GM19035 (cell line): ENCODE measurements around the gene VSIG10L.

Source experiments
- ATAC-seq: cut with Tn5 transposase; IDR thresholded peaks from one replicate; pipeline ENCODE4 v1.9.1; 2021; ENCODE audit not compliant: unreplicated experiment

Gene VSIG10L

GRCh38 chr19:51341976-51342580 lies at the start of gene VSIG10L:
Gene VSIG10L (minus strand): TSS chr19:51342139. CDS start chr19:51342124, 15 bp downstream.
- no peak for ATAC-seq

- ATAC-seq: no peak
Measured at GRCh38 chr19:51391073-51391611, 49.2 kb upstream of the VSIG10L start.

- no peak for ATAC-seq
Measured at GRCh38 chr19:51389143-51389542, 47.2 kb upstream of the VSIG10L start.

- no peak for ATAC-seq
Measured at GRCh38 chr19:51387924-51388389, 46.0 kb upstream of the VSIG10L start, which contains the start of gene LIM2. Gene LIM2 (minus strand): TSS chr19:51387974. CDS start chr19:51387443, 531 bp downstream.

GRCh38 chr19:51386882-51387520 lies 45.1 kb upstream of the VSIG10L start:
- no peak for ATAC-seq

- no peak for ATAC-seq
Measured at GRCh38 chr19:51382004-51382403, 40.1 kb upstream of the VSIG10L start.

GRCh38 chr19:51380379-51380778 lies 38.4 kb upstream of the VSIG10L start:
- ATAC-seq: no peak

GRCh38 chr19:51377422-51377821 lies 35.5 kb upstream of the VSIG10L start:
- ATAC-seq: no peak

- no peak for ATAC-seq
Measured at GRCh38 chr19:51375504-51376221, 33.7 kb upstream of the VSIG10L start.

- no peak for ATAC-seq
Measured at GRCh38 chr19:51372649-51373504, 30.9 kb upstream of the VSIG10L start, which contains the start of gene NKG7. Gene NKG7 (minus strand): TSS chr19:51372654. CDS start chr19:51372535, 119 bp downstream.

GRCh38 chr19:51372021-51372648 lies 30.2 kb upstream of the VSIG10L start:
- ATAC-seq: no peak

GRCh38 chr19:51371186-51371690 lies 29.3 kb upstream of the VSIG10L start:
- ATAC-seq: no peak

- ATAC-seq: no peak
Measured at GRCh38 chr19:51370230-51370629, 28.3 kb upstream of the VSIG10L start.

GRCh38 chr19:51368366-51369282 lies 26.7 kb upstream of the VSIG10L start, which contains the start of gene CLDND2:
Gene CLDND2 (minus strand): TSS chr19:51369003. CDS start chr19:51368577, 426 bp downstream.
- ATAC-seq: peak; percentile 0

GRCh38 chr19:51367565-51368365 lies 25.8 kb upstream of the VSIG10L start:
- peak; percentile 74 for ATAC-seq

GRCh38 chr19:51367255-51367564 lies 25.3 kb upstream of the VSIG10L start:
- ATAC-seq: no peak

- peak; percentile 48 for ATAC-seq
Measured at GRCh38 chr19:51366389-51367254, 24.7 kb upstream of the VSIG10L start.
